ENCODE results near the gene G2E3.
A peak's percentile ranks its signal among the peaks of the same experiment; 100 is the strongest.

The G2E3 gene

GRCh38 chr14:30559638-30560091, 707 bp downstream of the G2E3 start:
- TF ChIP-seq CTCF (IDR thresholded peaks at IDR 0.05; ENCODE audit: low read depth, low read length): no peak
- in situ Hi-C loops (cut with HindIII; ENCODE audit: low sequenced_read_pairs): no loop called here
- H3K4me3 ChIP-seq (ENCODE audit: low read depth, low read length): peak overlapping the region; percentile 98
- peak; percentile 71 for DNase-seq (ENCODE audit: low read depth, low spot score)

- H3K4me3 ChIP-seq (ENCODE audit: low read depth, low read length): peak overlapping the region; percentile 98
- no peak for DNase-seq (ENCODE audit: low read depth, low spot score)
- TF ChIP-seq CTCF (IDR thresholded peaks at IDR 0.05; ENCODE audit: low read depth, low read length): no peak
- in situ Hi-C loops (cut with HindIII; ENCODE audit: low sequenced_read_pairs): no loop called here
These were observed 1.6 kb downstream of the G2E3 start for GRCh38 chr14:30560581-30560980.

- in situ Hi-C loops (cut with HindIII; ENCODE audit: low sequenced_read_pairs): no loop called here
- TF ChIP-seq CTCF (IDR thresholded peaks at IDR 0.05; ENCODE audit: low read depth, low read length): no peak
- no peak overlapping the region for H3K4me3 ChIP-seq (ENCODE audit: low read depth, low read length)
- DNase-seq (ENCODE audit: low read depth, low spot score): no peak
These were observed 5.4 kb downstream of the G2E3 start for GRCh38 chr14:30564235-30564867.

- no peak overlapping the region for H3K4me3 ChIP-seq (ENCODE audit: low read depth, low read length)
- in situ Hi-C loops (cut with HindIII; ENCODE audit: low sequenced_read_pairs): no loop called here
- DNase-seq (ENCODE audit: low read depth, low spot score): no peak
- no peak for TF ChIP-seq CTCF (IDR thresholded peaks at IDR 0.05; ENCODE audit: low read depth, low read length)
These were observed 5.9 kb downstream of the G2E3 start for GRCh38 chr14:30564868-30565248.

GRCh38 chr14:30569216-30569902, 10.4 kb downstream of the G2E3 start:
- DNase-seq (ENCODE audit: low read depth, low spot score): no peak
- H3K4me3 ChIP-seq (ENCODE audit: low read depth, low read length): no peak overlapping the region
- in situ Hi-C loops (cut with HindIII; ENCODE audit: low sequenced_read_pairs): no loop called here
- TF ChIP-seq CTCF (IDR thresholded peaks at IDR 0.05; ENCODE audit: low read depth, low read length): no peak

- no peak overlapping the region for H3K4me3 ChIP-seq (ENCODE audit: low read depth, low read length)
- in situ Hi-C loops (cut with HindIII; ENCODE audit: low sequenced_read_pairs): no loop called here
- TF ChIP-seq CTCF (IDR thresholded peaks at IDR 0.05; ENCODE audit: low read depth, low read length): no peak
- no peak for DNase-seq (ENCODE audit: low read depth, low spot score)
These were observed 10.9 kb downstream of the G2E3 start for GRCh38 chr14:30569903-30570226.

Data from astrocyte of the spinal cord (primary cell).